ENCODE data around the gene HMGB2. TPM values are rescaled to one million over a fixed set of nuclear protein-coding genes. Genes with fewer than 3 reads are reported as not detected.

The HMGB2 gene
- total and polyA plus RNA-seq, 3 experiments from 2014 or later, result 212 to 342 (median 341) TPM

DNA sequence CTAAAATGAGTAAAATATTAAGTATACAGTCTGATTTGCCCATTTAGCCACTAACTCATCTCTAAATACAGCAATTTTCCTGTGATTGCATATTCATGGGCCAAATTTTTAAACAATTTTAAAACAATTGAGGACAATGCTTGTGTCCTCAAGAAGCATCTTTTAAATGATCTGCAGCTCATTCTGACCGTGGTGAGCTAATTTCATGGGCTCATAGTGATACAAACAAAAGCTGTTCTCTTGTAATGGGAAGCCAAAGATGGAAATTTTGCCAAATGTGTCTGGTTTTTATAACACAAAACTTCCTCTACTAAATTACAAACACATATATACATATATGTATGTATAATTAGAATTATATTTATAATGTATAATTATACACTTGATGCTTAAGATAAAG is 39.7 kb downstream of the HMGB2 start:
- no peak overlapping the region for H3K4me3 Mint-ChIP-seq
- ChIA-PET POLR2A (no interaction called here), CTCF (no interaction called here)
- Histone ChIP-seq H3K4me3 (ENCODE audit: low read length) (no peak overlapping the region), H3K4me1 (ENCODE audit: insufficient read depth, low read length) (no peaks in the 10 kb centered on the region), H3K36me3 (ENCODE audit: insufficient read depth, low read length) (no peaks in the 10 kb centered on the region), H3K9me3 (ENCODE audit: low read length) (no peaks in the 10 kb centered on the region), H3K27me3 (ENCODE audit: insufficient read depth, low read length, poor library complexity, severe bottlenecking) (no peaks in the 10 kb centered on the region), H3K27ac (ENCODE audit: low read depth, low read length) (no peak overlapping the region)
- no peak overlapping the region for H3K27ac Mint-ChIP-seq
- DNase-seq, result no peak
- peaks cover 0 to 26% (median 8%) of the 10 kb centered on the region in 3 donors for H3K36me3 Mint-ChIP-seq
- H3K9me3 Mint-ChIP-seq, result no peaks in the 10 kb centered on the region
- no peaks in the 10 kb centered on the region for H3K27me3 Mint-ChIP-seq
- H3K4me1 Mint-ChIP-seq, result peaks cover 0 to 2% (median 0%) of the 10 kb centered on the region in 3 donors

DNA sequence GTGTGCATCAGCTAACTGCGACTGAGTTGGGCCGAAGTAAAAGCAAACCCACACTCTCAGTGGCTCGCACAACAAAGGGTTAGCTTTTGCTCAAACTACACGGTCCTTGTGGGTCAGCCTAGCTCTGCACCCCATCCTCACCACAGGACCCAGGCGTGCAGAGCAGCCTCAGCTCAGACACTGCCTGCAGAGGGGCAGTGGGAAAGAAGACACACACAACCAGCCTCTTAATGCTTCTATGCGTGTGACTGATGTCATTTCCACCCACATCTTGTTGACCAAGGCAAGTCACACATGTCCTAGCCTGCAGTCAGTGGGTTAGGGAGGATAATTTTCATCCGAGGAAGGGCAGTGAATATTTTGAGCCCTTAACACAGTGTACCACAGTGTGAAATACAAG is 40.5 kb downstream of the HMGB2 start:
- peaks cover 2 to 5% (median 4%) of the 10 kb centered on the region in 3 donors for H3K4me1 Mint-ChIP-seq
- no peaks in the 10 kb centered on the region for H3K27me3 Mint-ChIP-seq
- Histone ChIP-seq H3K9me3 (ENCODE audit: low read length) (no peaks in the 10 kb centered on the region), H3K4me3 (ENCODE audit: low read length) (no peak overlapping the region), H3K27me3 (ENCODE audit: insufficient read depth, low read length, poor library complexity, severe bottlenecking) (no peaks in the 10 kb centered on the region), H3K36me3 (ENCODE audit: insufficient read depth, low read length) (no peaks in the 10 kb centered on the region), H3K27ac (ENCODE audit: low read depth, low read length) (no peak overlapping the region), H3K4me1 (ENCODE audit: insufficient read depth, low read length) (no peaks in the 10 kb centered on the region)
- CTCF ChIA-PET, result interaction anchor here (1.0 kb wide), 1 partner anchor 280 kb away, joined by 4 read pairs; no protein-coding TSS in a partner anchor
- H3K4me3 Mint-ChIP-seq, result no peak overlapping the region
- no peak overlapping the region for H3K27ac Mint-ChIP-seq
- peaks cover 0 to 22% (median 8%) of the 10 kb centered on the region in 3 donors for H3K36me3 Mint-ChIP-seq
- no peak for DNase-seq
- POLR2A ChIA-PET, result no interaction called here
- no peaks in the 10 kb centered on the region for H3K9me3 Mint-ChIP-seq

DNA sequence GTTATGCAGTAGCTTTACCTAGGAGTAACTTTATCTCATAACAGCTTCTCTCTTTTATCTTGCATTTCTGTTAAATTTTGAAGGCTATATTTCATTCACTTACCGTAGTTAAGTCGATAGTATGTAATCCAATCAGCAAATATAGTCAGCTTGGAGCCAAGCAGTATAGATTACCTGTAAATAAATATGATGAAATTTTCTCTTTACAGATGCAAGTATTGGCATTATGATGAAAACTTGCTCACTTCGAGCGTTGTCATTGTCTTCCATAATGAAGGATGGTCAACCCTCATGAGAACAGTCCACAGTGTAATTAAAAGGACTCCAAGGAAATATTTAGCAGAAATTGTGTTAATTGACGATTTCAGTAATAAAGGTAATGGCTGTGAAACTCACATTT is 42.3 kb downstream of the HMGB2 start:
- Histone ChIP-seq H3K9me3 (ENCODE audit: low read length) (peaks cover 6% of the 10 kb centered on the region), H3K27ac (ENCODE audit: low read depth, low read length) (no peak overlapping the region), H3K4me3 (ENCODE audit: low read length) (no peak overlapping the region), H3K36me3 (ENCODE audit: insufficient read depth, low read length) (no peaks in the 10 kb centered on the region), H3K27me3 (ENCODE audit: insufficient read depth, low read length, poor library complexity, severe bottlenecking) (no peaks in the 10 kb centered on the region), H3K4me1 (ENCODE audit: insufficient read depth, low read length) (no peaks in the 10 kb centered on the region)
- Mint-ChIP-seq H3K27ac (no peak overlapping the region), H3K36me3 (peaks cover 0 to 12% (median 6%) of the 10 kb centered on the region in 3 donors), H3K9me3 (peaks cover 0 to 3% (median 0%) of the 10 kb centered on the region in 5 donors), H3K27me3 (no peaks in the 10 kb centered on the region), H3K4me3 (no peak overlapping the region), H3K4me1 (peaks cover 7 to 9% (median 8%) of the 10 kb centered on the region in 3 donors)
- DNase-seq, result no peak
- ChIA-PET POLR2A (no interaction called here), CTCF (interaction anchor here (0.7 to 1.8 kb wide), 3 partner anchors 9 to 129 kb away, joined by 3 to 16 read pairs (median 3); no protein-coding TSS in a partner anchor)

DNA sequence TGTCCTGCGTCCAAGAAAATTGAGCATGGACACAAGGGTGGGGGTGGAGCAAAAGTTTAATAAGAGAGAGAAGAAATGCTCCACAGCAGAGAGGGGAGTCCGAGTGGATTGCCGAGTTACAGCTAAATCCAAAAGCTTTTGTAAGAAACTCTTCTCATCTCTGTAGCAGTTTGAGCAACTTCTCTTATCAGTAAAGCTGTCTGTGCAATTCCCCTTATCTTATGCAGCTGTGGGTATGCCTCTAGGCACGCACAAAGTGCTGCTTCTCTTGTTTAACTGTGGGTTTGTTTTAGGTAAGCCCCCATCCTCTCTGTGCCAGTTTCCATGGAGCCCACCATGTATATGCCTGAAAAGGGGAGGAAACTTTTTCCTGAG is 44.8 kb downstream of the HMGB2 start:
- Histone ChIP-seq H3K9me3 (ENCODE audit: low read length) (peaks cover 6% of the 10 kb centered on the region), H3K4me3 (ENCODE audit: low read length) (peak overlapping the region; percentile 14), H3K27me3 (ENCODE audit: insufficient read depth, low read length, poor library complexity, severe bottlenecking) (no peaks in the 10 kb centered on the region), H3K27ac (ENCODE audit: low read depth, low read length) (peak overlapping the region; percentile 43), H3K4me1 (ENCODE audit: insufficient read depth, low read length) (no peaks in the 10 kb centered on the region), H3K36me3 (ENCODE audit: insufficient read depth, low read length) (no peaks in the 10 kb centered on the region)
- peaks cover 1 to 18% (median 14%) of the 10 kb centered on the region in 3 donors for H3K36me3 Mint-ChIP-seq
- H3K4me3 Mint-ChIP-seq, result peak overlapping the region in 5 of 7 donors; percentile 29 to 68 (median 35)
- H3K4me1 Mint-ChIP-seq, result peaks cover 7 to 9% (median 8%) of the 10 kb centered on the region in 3 donors
- ChIA-PET POLR2A (no interaction called here), CTCF (interaction anchor here (1.1 kb wide), 1 partner anchor 277 kb away, joined by 4 read pairs; no protein-coding TSS in a partner anchor)
- H3K27me3 Mint-ChIP-seq, result no peaks in the 10 kb centered on the region
- peak overlapping the region in 4 of 8 donors; percentile 8 to 72 (median 30) for H3K27ac Mint-ChIP-seq
- no peak for DNase-seq
- H3K9me3 Mint-ChIP-seq, result peaks cover 3 to 15% (median 12%) of the 10 kb centered on the region in 5 donors

DNA sequence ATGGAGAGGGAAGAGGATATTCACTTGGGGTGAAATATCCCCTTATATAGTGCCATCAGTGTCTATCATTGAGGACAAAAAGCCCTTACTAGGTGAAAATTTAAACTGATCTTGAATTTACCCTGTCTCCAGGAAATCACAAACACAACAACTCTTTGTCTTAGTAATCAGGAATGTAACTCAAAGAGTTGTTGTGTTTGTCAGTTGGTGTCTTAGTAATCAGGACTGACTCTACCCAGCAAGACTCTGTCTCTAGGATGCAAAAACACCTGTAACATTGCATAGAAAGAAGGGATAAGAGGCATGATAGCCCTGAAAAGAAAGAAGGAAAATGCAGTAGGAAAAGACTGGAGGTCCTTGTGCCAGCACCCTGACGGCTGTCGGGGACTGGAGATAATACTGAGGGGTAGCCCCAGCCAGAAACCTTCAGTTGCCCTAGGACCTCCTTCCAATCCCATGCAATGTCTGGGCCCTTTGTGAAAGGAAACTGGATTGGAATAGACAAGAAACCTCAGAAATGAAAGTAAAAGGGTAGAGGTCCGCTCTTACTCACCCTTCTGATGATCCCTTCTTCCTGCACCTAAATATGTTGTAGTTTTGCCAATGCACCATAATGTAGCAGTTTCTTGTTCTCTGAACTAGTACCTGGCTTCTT is 45.3 kb downstream of the HMGB2 start:
- Histone ChIP-seq H3K9me3 (ENCODE audit: low read length) (peaks cover 6% of the 10 kb centered on the region), H3K27ac (ENCODE audit: low read depth, low read length) (peak overlapping the region; percentile 43), H3K4me1 (ENCODE audit: insufficient read depth, low read length) (no peaks in the 10 kb centered on the region), H3K36me3 (ENCODE audit: insufficient read depth, low read length) (no peaks in the 10 kb centered on the region), H3K27me3 (ENCODE audit: insufficient read depth, low read length, poor library complexity, severe bottlenecking) (no peaks in the 10 kb centered on the region), H3K4me3 (ENCODE audit: low read length) (peak overlapping the region; percentile 14)
- no peaks in the 10 kb centered on the region for H3K27me3 Mint-ChIP-seq
- peaks cover 5 to 18% (median 16%) of the 10 kb centered on the region in 5 donors for H3K9me3 Mint-ChIP-seq
- peaks cover 7 to 9% (median 8%) of the 10 kb centered on the region in 3 donors for H3K4me1 Mint-ChIP-seq
- H3K4me3 Mint-ChIP-seq, result peak overlapping the region in 5 of 7 donors; percentile 29 to 68 (median 35)
- peaks cover 1 to 22% (median 14%) of the 10 kb centered on the region in 3 donors for H3K36me3 Mint-ChIP-seq
- peak overlapping the region in 3 of 8 donors; percentile 20 to 72 (median 21) for H3K27ac Mint-ChIP-seq
- ChIA-PET POLR2A (no interaction called here), CTCF (interaction anchor here (0.9 to 1.9 kb wide), 6 partner anchors 12 to 276 kb away, joined by 3 to 12 read pairs (median 4); no protein-coding TSS in a partner anchor)
- no peak for DNase-seq

DNA sequence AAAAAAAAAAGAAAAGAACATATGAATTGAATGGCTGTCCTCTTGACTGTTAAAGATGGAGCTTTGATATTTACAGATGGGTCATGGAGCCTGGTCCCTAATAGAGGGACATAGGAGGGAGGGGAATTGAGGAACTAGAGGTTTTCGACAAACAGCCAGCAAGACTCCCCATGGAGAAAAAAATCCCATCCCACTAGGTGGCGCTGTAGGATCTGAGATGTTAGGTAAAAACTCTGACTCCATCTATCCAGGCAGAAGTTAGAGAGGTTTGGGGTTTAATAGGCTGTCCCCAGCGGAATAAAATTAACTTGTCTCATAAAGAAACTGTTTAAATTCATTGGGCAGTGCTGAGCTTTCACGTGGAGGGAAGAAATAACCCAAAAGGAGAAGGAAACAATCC is 45.9 kb downstream of the HMGB2 start:
- Mint-ChIP-seq H3K4me1 (peaks cover 7 to 9% (median 8%) of the 10 kb centered on the region in 3 donors), H3K27ac (peak overlapping the region in 2 of 8 donors; percentile 20 to 48), H3K9me3 (peaks cover 9 to 22% (median 21%) of the 10 kb centered on the region in 5 donors), H3K4me3 (peak overlapping the region in 1 of 7 donors; percentile 25), H3K27me3 (no peaks in the 10 kb centered on the region), H3K36me3 (peaks cover 1 to 26% (median 15%) of the 10 kb centered on the region in 3 donors)
- Histone ChIP-seq H3K27me3 (ENCODE audit: insufficient read depth, low read length, poor library complexity, severe bottlenecking) (no peaks in the 10 kb centered on the region), H3K4me3 (ENCODE audit: low read length) (no peak overlapping the region), H3K36me3 (ENCODE audit: insufficient read depth, low read length) (no peaks in the 10 kb centered on the region), H3K27ac (ENCODE audit: low read depth, low read length) (no peak overlapping the region), H3K9me3 (ENCODE audit: low read length) (peaks cover 6% of the 10 kb centered on the region), H3K4me1 (ENCODE audit: insufficient read depth, low read length) (no peaks in the 10 kb centered on the region)
- POLR2A ChIA-PET, result no interaction called here
- peak; percentile 29 to 71 (median 49) for DNase-seq
- CTCF ChIA-PET, result interaction anchor here (0.9 to 1.9 kb wide), 5 partner anchors 12 to 255 kb away, joined by 3 to 12 read pairs (median 3); no protein-coding TSS in a partner anchor

DNA sequence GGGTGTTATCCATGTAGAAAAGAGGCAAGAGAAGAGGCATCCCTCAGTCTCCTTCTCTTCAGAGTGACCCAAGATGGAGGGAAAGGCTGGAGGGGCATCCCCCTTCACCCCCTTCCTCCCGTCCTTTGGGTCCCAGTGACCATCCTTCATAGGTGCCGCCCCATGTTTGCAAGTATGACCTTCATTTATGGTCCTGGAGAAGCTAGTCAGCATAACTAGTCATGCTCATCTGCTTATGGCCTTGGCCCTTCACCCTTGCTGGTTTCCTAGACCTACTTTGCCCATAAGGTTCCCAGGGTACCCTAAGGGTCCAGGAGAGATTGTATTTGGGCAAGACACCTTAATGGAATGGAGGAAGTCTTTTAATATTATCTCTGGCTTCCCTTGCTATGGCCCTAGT is 46.7 kb downstream of the HMGB2 start:
- H3K4me3 Mint-ChIP-seq, result no peak overlapping the region
- POLR2A ChIA-PET, result no interaction called here
- Histone ChIP-seq H3K27ac (ENCODE audit: low read depth, low read length) (no peak overlapping the region), H3K27me3 (ENCODE audit: insufficient read depth, low read length, poor library complexity, severe bottlenecking) (no peaks in the 10 kb centered on the region), H3K4me3 (ENCODE audit: low read length) (no peak overlapping the region), H3K36me3 (ENCODE audit: insufficient read depth, low read length) (no peaks in the 10 kb centered on the region), H3K9me3 (ENCODE audit: low read length) (peaks cover 6% of the 10 kb centered on the region), H3K4me1 (ENCODE audit: insufficient read depth, low read length) (no peaks in the 10 kb centered on the region)
- CTCF ChIA-PET, result interaction anchor here (1.1 to 1.9 kb wide), 4 partner anchors 13 to 254 kb away, joined by 3 to 12 read pairs (median 4); no protein-coding TSS in a partner anchor
- H3K9me3 Mint-ChIP-seq, result peaks cover 9 to 31% (median 28%) of the 10 kb centered on the region in 5 donors
- peaks cover 1 to 34% (median 21%) of the 10 kb centered on the region in 3 donors for H3K36me3 Mint-ChIP-seq
- no peak for DNase-seq
- H3K27ac Mint-ChIP-seq, result no peak overlapping the region
- H3K27me3 Mint-ChIP-seq, result no peaks in the 10 kb centered on the region
- peaks cover 7 to 9% (median 8%) of the 10 kb centered on the region in 3 donors for H3K4me1 Mint-ChIP-seq

DNA sequence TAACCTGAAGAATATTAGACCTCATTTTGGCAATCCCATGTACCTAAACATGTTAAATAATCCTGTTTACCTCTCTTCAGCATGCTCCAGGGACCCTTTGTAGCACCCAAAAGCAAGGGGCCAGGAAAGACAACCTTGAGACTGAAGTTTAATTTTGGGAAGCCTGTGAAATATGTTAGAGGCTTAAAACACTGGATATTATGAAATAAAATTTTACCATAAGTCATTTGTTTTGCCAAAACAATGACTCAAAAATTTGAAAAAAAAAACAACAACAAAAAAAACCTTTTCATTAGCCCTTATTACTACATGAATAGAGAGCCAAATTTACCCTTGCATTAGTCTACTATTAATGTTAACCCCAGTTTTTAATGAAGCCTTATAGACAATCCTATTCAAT is 49.7 kb downstream of the HMGB2 start:
- Mint-ChIP-seq H3K9me3 (peaks cover 9 to 35% (median 30%) of the 10 kb centered on the region in 5 donors), H3K27ac (no peak overlapping the region), H3K4me1 (peaks cover 8 to 14% (median 9%) of the 10 kb centered on the region in 3 donors), H3K36me3 (peaks cover 1 to 54% (median 30%) of the 10 kb centered on the region in 3 donors), H3K4me3 (no peak overlapping the region), H3K27me3 (no peaks in the 10 kb centered on the region)
- no peak for DNase-seq
- ChIA-PET CTCF (no interaction called here), POLR2A (no interaction called here)
- Histone ChIP-seq H3K4me3 (ENCODE audit: low read length) (no peak overlapping the region), H3K36me3 (ENCODE audit: insufficient read depth, low read length) (no peaks in the 10 kb centered on the region), H3K27me3 (ENCODE audit: insufficient read depth, low read length, poor library complexity, severe bottlenecking) (no peaks in the 10 kb centered on the region), H3K9me3 (ENCODE audit: low read length) (peaks cover 6% of the 10 kb centered on the region), H3K27ac (ENCODE audit: low read depth, low read length) (no peak overlapping the region), H3K4me1 (ENCODE audit: insufficient read depth, low read length) (no peaks in the 10 kb centered on the region)
